MM.1S (cell line): ENCODE results near the gene ZDHHC8.

ENCODE experiments used
- DNase-seq: peaks from one replicate; pipeline ENCODE4 v3.0.0-alpha.2; 2015
- H2AFZ ChIP-seq: fragments of 300-600 bp; sonication (generic); 2 replicates; pipeline ENCODE4 v1.6.0; 2016; ENCODE audit warnings: antibody characterized with exemption, low read length
- H3F3A ChIP-seq: fragments of 300-600 bp; sonication (generic); 2 replicates; pipeline ENCODE4 v1.6.1; 2016; ENCODE audit warnings: mild to moderate bottlenecking, antibody characterized with exemption, low read length, moderate library complexity, mixed read lengths; ENCODE audit not compliant: insufficient read depth
- H3K27ac ChIP-seq: fragments of 300-600 bp; sonication (generic); 2 replicates; pipeline ENCODE4 v1.5.1; 2016; ENCODE audit warnings: mild to moderate bottlenecking, low read length
- H3K27me3 ChIP-seq: fragments of 300-600 bp; sonication (generic); replicated peaks from 2 replicates; pipeline ENCODE4 v1.6.0; 2016; ENCODE audit warnings: low read length; ENCODE audit not compliant: insufficient read depth
- H3K36me3 ChIP-seq: fragments of 300-600 bp; sonication (generic); replicated peaks from 2 replicates; pipeline ENCODE4 v1.6.1; 2016; ENCODE audit warnings: mild to moderate bottlenecking, low read length, mixed read lengths; ENCODE audit not compliant: insufficient read depth
- H3K4me1 ChIP-seq: fragments of 300-600 bp; sonication (generic); 2 replicates; pipeline ENCODE4 v1.6.1; 2016; ENCODE audit warnings: low read length, mixed read lengths
- H3K4me2 ChIP-seq: fragments of 300-600 bp; sonication (generic); 2 replicates; pipeline ENCODE4 v1.6.0; 2016; ENCODE audit warnings: low read depth, low read length
- H3K4me3 ChIP-seq: fragments of 300-600 bp; sonication (generic); 2 replicates; pipeline ENCODE4 v1.5.1; 2016; ENCODE audit warnings: low read length, mixed read lengths
- H3K79me2 ChIP-seq: fragments of 300-600 bp; sonication (generic); 2 replicates; pipeline ENCODE4 v1.6.1; 2016; ENCODE audit warnings: mixed run types, low read length, mixed read lengths
- H3K9ac ChIP-seq: fragments of 300-600 bp; sonication (generic); 2 replicates; pipeline ENCODE4 v1.6.1; 2016; ENCODE audit warnings: low read length, mixed read lengths
- H3K9me2 ChIP-seq: fragments of 300-600 bp; sonication (generic); replicated peaks from 2 replicates; pipeline ENCODE4 v1.6.1; 2016; ENCODE audit warnings: mild to moderate bottlenecking, low read length, mixed read lengths; ENCODE audit not compliant: insufficient read depth
- H3K9me3 ChIP-seq: fragments of 300-600 bp; sonication (generic); replicated peaks from 2 replicates; pipeline ENCODE4 v1.6.1; 2016; ENCODE audit warnings: mild to moderate bottlenecking, low read length, mixed read lengths; ENCODE audit not compliant: insufficient read depth
- H4K20me1 ChIP-seq: fragments of 300-600 bp; sonication (generic); 2 replicates; pipeline ENCODE4 v1.6.1; 2016; ENCODE audit warnings: mild to moderate bottlenecking, low read length, moderate library complexity, mixed read lengths; ENCODE audit not compliant: insufficient read depth
- EZH2 ChIP-seq: fragments of 300-600 bp; sonication (generic); optimal IDR thresholded peaks from 2 replicates; pipeline ENCODE3; 2017; ENCODE audit warnings: low read depth, mild to moderate bottlenecking, antibody characterized with exemption, low read length, mixed read lengths
- EZH2phosphoT487 ChIP-seq: fragments of 300-600 bp; sonication (generic); IDR thresholded peaks from 2 replicates; pipeline ENCODE4 v1.6.1; 2018; ENCODE audit warnings: antibody characterized with exemption, low read length
- TF ChIP-seq, protein P1 (sequence below): fragments of 300-600 bp; sonication (generic); IDR thresholded peaks from 2 replicates; pipeline ENCODE4 v1.5.1; 2016; ENCODE audit warnings: antibody characterized with exemption, low read length, mixed read lengths

ZDHHC8 gene

DNA sequence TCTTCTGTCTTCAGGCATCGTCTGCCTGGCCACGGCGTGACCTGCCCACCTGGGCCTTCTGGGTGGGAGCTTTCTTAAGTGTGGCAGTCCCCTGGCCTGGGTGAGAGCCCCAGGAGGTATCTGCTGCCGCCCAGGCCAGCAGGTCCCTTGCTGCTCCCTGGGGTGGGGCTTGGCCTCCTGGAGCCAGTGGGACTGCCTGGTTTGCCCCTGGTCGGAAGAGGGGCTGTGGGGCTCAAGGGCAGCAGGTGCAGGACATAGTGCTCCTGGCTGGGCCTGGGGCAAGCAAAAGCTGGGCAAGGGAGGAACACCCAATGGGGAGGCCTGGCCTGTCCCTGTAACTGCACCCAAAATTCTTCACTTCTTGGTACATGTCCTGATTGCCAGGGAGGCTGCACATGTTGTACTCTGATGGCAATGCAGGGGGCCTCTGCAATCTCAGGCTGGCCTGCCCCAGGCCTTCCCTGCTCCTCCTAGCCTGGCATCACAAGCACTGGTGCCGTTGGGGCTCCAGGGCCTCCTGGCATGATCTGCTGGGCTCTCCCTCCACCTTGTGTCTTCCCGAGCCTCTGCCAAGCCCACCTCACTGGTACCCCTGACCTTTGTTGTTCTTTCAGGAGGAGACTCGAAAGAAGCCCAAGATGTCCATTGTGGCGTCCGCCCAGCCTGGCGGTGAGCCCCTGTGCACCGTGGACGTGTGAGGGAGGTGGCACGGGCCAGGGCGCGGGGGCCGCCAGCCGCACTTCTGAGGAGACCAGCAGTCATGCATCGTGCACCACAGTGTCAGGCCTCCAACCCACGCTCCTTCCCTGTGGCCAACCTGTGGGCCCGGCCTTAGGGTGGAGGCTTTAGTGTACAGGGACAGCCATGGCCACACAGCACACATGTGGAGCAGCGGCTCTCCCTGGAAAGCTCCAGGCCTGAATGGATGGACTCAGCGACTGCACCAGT lies 21.9 kb upstream of the ZDHHC8 start:
- no peak overlapping the region for H3K27ac ChIP-seq

DNA sequence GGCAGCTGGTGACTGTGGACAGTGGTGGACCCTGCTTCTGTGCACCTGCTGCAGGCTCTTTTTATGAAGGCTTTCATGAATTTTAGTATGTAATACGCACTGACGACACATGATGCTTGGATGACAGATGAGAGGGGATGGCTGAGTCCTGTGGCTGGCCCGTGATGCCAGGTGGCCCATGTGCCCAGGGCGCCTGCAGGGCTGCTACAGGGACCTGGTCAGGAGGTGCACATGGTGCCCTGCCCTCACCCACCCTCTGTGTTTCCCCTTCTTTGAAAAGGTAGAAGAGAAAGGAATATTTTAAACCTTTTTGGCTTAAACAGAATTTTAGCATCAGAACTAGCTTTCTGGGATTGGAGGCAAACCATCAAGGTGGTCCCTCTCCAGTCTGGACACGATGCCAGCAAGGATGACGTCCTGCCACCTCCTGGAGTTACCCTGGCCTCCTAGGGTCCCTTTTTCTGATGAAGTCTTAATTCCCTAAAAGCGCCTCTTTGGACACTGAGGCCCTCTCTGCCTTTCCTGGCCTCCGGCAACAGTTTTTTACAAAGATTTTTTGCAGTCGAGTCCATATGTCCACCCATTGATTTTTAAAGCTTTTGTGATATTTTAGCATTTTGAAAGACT lies 21.1 kb upstream of the ZDHHC8 start:
- Histone ChIP-seq H3F3A (peaks cover 23% of the 10 kb centered on the region), H3K27ac (no peak overlapping the region), H3K4me1 (peaks cover 3% of the 10 kb centered on the region; the same call in 1 of the 2 replicates), H2AFZ (no peak overlapping the region), H3K79me2 (peaks cover 41% of the 10 kb centered on the region), H3K9ac (no peak overlapping the region), H3K4me2 (no peak overlapping the region), H3K36me3 (peaks cover 6% of the 10 kb centered on the region), H4K20me1 (no peaks in the 10 kb centered on the region), H3K27me3 (no peaks in the 10 kb centered on the region), H3K9me3 (no peaks in the 10 kb centered on the region), H3K9me2 (no peaks in the 10 kb centered on the region), H3K4me3 (no peak overlapping the region)
- TF ChIP-seq EZH2phosphoT487 (no peak), EZH2 (no peak)
- TF ChIP-seq, protein P1, sequence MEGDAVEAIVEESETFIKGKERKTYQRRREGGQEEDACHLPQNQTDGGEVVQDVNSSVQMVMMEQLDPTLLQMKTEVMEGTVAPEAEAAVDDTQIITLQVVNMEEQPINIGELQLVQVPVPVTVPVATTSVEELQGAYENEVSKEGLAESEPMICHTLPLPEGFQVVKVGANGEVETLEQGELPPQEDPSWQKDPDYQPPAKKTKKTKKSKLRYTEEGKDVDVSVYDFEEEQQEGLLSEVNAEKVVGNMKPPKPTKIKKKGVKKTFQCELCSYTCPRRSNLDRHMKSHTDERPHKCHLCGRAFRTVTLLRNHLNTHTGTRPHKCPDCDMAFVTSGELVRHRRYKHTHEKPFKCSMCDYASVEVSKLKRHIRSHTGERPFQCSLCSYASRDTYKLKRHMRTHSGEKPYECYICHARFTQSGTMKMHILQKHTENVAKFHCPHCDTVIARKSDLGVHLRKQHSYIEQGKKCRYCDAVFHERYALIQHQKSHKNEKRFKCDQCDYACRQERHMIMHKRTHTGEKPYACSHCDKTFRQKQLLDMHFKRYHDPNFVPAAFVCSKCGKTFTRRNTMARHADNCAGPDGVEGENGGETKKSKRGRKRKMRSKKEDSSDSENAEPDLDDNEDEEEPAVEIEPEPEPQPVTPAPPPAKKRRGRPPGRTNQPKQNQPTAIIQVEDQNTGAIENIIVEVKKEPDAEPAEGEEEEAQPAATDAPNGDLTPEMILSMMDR: no peak
- DNase-seq: no peak

More for the DNA sequence above, 21.9 kb upstream of the ZDHHC8 start:
- Histone ChIP-seq H4K20me1 (no peaks in the 10 kb centered on the region), H3K4me3 (no peak overlapping the region), H3K79me2 (peaks cover 40% of the 10 kb centered on the region), H3K9me3 (no peaks in the 10 kb centered on the region), H3F3A (peaks cover 23% of the 10 kb centered on the region), H3K4me2 (no peak overlapping the region), H3K36me3 (peaks cover 9% of the 10 kb centered on the region), H2AFZ (no peak overlapping the region), H3K4me1 (no peaks in the 10 kb centered on the region), H3K9me2 (no peaks in the 10 kb centered on the region), H3K27me3 (no peaks in the 10 kb centered on the region), H3K9ac (no peak overlapping the region)
- TF ChIP-seq EZH2phosphoT487 (no peak), EZH2 (no peak)
- TF ChIP-seq, protein P1: no peak
- DNase-seq: no peak

DNA sequence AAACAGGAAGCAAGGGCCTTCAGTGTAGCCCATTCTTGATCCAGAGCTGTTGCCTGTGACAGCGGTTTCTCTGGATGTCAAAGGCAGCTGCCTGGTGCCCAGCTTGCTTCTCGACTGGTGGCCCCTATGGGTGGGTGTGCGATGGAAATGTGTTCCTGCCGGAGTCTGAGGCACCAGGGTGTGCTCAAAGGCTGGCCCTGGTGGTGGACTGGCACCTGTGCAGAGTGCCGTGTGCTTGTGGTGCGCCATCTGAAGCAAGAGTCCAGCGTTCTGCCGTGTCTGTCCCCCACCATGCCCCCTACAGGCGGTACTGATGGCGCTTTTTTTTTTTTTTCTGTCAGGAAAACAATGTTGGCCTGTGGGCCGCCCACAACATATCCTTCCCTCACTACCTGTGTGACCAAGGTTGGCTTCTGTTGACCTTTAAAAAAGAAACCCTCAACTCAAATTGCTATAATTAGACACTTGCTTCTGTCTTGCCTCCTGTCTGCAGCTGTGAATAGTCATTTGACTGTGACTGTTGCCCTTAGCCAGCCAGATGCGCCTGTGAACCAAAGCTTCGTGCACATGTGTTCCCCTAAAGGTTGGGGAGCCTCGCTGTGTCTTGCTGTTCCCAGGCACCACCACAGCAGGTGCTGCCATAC lies 20.4 kb upstream of the ZDHHC8 start:
- H3K27me3 ChIP-seq: no peaks in the 10 kb centered on the region
- H3K27ac ChIP-seq: no peak overlapping the region
- H3K9me2 ChIP-seq: no peaks in the 10 kb centered on the region
- H4K20me1 ChIP-seq: no peaks in the 10 kb centered on the region
- H3K9me3 ChIP-seq: no peaks in the 10 kb centered on the region
- H3K79me2 ChIP-seq: peaks cover 45% of the 10 kb centered on the region
- H3F3A ChIP-seq: peaks cover 23% of the 10 kb centered on the region
- no peak overlapping the region for H3K4me3 ChIP-seq
- H3K9ac ChIP-seq: no peak overlapping the region
- H3K4me1 ChIP-seq: peaks cover 8% of the 10 kb centered on the region; the same call in 1 of the 2 replicates
- no peak overlapping the region for H3K4me2 ChIP-seq
- no peak overlapping the region for H2AFZ ChIP-seq
- no peak for DNase-seq
- no peak for TF ChIP-seq EZH2
- TF ChIP-seq, protein P1: peak; percentile 28
- TF ChIP-seq EZH2phosphoT487: no peak
- H3K36me3 ChIP-seq: peaks cover 3% of the 10 kb centered on the region
